ENCODE data around the gene MBTPS1.
A peak's percentile ranks its signal among the peaks of the same experiment; 100 is the strongest.

Gene MBTPS1

DNA sequence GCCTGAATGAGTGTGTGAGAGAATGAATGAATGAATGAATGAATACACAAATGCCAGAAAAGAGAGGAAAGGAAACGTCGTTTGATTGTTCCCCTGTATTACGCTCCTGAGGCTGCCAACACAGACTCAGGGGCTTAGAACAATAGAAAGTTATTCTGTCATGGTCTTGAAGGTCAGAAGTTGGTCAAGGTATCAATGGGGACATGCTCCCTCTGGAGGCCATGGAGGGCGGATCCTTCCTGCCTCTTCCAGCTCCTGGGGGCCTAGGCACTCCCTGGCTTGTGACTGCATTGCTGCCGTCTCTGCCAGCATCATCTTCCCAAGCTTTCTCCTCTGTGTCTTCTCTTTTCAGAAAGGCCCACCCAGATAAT, 72.6 kb downstream of the MBTPS1 start:
- TF ChIP-seq CTCF (conservative IDR thresholded peaks at IDR 0.05) = peak; percentile 55
- H3K27ac ChIP-seq = no peak overlapping the region

DNA sequence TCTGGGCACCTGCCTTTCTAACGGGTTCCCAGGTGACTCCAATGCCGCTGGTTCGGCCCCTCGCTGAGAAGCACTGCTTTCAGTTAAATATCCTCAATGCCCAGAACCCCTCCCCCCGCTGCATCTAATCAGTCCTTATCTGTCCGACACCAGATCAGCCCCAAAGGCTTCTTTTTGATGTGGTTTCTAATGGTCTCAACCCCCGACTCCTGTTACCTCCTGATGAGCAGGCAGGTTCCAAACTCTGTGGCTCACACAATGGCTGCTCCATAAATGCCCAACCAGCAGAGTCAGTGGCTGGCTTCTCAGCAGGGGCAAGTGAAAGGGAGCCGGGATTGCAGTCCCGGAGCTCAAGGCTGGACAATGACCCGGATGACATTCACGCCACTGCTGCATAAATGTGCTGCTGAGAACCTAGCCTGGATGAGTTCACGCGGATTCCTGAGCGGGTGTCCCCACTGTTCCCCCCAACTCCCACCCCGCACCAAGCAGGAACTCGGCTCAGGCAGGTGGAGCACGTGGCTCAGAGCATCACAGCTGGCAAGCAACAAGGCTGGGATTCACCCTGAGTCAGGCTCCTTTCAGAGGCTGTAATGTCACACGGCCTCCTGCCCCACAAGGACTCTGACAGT, 73.1 kb downstream of the MBTPS1 start:
- no peak for TF ChIP-seq CTCF (conservative IDR thresholded peaks at IDR 0.05)
- H3K27ac ChIP-seq = no peak overlapping the region

DNA sequence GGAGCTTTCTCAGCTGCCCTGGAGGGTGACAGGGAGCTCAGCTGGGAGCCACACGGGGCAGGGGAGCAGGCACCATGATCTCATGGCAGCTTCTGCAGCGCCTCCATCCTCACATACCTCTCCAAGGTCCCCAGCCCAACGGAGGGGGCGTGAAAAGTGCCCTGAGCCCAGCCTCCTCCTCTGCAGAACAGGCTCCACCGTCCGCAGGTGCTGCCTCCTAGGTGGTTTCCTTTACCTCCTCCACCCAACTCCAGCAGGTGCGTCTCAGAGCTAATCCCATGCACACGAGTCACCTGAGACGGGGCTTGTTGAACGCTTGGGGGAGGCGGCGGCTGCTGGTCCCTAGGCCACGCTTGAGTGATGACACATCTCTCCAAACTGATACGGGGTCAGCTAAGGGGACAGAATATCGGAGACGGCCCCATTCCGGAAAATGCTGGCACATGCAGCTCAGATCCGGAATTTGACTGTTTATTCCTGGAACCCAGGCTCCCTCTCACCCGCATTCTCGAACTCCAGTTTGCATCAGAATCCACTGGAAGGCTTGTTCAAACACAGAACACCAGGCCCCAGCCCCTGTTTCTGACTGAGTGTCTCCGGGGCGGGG, 73.8 kb downstream of the MBTPS1 start:
- TF ChIP-seq CTCF (conservative IDR thresholded peaks at IDR 0.05) = no peak
- no peak overlapping the region for H3K27ac ChIP-seq

GRCh38 chr16:84042308-84042878, 74.3 kb downstream of the MBTPS1 start, which contains the start of gene SLC38A8:
Gene SLC38A8 (minus strand): TSS chr16:84042795. CDS start chr16:84042157, 638 bp downstream.
- no peak within 1 kb of the TSS for H3K27ac ChIP-seq
- no peak for TF ChIP-seq CTCF (conservative IDR thresholded peaks at IDR 0.05)

DNA sequence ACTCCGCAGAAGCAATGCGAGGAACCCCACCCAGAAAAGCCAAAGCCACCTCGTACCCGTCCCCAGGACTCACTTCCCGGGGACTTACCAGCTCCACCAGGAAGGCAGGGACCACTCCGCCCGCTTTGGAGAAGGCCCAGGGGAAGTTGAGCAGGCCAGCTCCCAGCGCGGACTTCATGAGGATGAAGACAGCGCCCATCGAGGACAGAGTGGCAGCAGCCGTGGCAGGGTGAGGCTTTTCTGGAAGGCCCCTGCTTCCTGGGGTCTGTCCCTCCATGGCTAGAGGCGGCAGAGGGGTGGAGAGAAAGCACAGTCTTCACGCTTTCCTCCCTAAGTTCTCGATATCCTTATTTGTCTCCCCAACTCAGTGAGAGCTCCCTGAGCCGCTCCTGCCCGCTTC, 74.9 kb downstream of the MBTPS1 start:
- no peak for TF ChIP-seq CTCF (conservative IDR thresholded peaks at IDR 0.05)
- no peak overlapping the region for H3K27ac ChIP-seq

GRCh38 chr16:84040823-84041820, 75.6 kb downstream of the MBTPS1 start:
- no peak for TF ChIP-seq CTCF (conservative IDR thresholded peaks at IDR 0.05)

More at GRCh38 chr16:84040823-84041820, 75.6 kb downstream of the MBTPS1 start:
- no peak overlapping the region for H3K27ac ChIP-seq
